HG02943 (cell line): ENCODE measurements around the gene CPNE2.

Source experiments
- ATAC-seq: cut with Tn5 transposase; IDR thresholded peaks from one replicate; pipeline ENCODE4 v1.9.1; 2021; ENCODE audit warnings: mild to moderate bottlenecking, low read depth, moderate library complexity; ENCODE audit not compliant: unreplicated experiment

Gene CPNE2

DNA sequence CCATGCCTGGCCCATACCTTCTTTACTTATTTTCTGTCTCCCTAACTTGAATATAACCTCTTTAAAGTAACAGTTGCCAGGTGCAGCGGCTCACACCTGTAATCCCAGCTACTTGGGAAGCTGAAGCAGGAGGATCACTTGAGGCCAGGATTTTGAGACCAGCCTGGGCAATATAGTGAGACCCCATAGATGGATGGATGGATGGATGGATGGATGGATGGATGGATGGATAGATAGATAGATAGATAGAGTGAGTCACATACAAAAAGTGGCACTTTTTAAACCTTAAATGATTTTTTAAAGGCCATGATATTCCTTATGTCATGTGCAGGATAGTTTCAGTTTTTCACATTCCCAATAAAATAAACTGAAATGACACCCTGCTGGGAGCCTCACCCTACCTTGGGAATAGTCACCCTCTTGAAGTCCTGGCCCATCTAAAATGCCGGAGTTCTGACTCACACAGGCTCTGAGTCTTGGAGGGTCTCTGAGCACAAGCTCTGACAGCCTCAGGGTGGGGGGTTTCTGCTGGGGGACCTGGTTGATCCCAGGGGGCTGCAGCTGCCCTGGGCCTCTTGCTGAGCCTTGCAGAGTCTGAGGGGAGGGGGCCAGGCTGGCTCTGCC is 26.2 kb downstream of the CPNE2 start:
- ATAC-seq, result no peak

DNA sequence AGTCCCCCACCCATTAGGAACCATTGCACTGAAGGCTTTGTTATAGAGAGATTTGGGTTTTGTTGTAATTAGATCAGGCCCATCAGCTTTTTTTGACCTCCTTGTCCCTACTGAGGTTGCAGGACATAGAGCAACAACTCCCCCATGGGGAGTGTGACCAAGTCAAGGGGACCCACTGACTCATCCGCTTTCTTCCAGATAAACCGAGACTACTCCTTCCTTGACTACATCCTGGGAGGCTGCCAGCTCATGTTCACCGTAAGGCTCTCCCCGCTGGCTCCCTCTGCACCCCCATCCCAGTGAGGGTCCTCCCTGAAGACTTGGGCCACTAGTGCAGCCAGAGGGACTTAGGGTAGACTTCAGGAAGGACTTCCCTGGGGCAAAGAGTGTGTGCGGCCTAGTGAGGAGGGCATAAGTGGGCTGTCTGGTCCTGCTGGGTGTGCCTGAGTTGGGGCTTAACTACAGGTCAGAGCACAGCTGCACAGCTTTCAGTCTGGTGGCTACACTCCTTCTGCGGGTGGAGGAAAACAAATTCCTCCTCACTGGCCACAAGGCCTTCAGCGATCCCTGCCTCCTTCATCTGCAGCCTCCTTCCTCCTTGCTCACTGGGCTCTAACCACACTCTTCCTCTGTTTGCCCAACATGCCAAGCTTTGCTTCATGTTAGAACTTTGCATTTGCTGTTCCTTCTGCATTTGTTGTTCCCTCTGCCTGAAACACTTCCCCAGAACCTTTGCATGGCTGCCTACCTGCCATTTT is 31.0 kb downstream of the CPNE2 start:
- ATAC-seq, result no peak

DNA sequence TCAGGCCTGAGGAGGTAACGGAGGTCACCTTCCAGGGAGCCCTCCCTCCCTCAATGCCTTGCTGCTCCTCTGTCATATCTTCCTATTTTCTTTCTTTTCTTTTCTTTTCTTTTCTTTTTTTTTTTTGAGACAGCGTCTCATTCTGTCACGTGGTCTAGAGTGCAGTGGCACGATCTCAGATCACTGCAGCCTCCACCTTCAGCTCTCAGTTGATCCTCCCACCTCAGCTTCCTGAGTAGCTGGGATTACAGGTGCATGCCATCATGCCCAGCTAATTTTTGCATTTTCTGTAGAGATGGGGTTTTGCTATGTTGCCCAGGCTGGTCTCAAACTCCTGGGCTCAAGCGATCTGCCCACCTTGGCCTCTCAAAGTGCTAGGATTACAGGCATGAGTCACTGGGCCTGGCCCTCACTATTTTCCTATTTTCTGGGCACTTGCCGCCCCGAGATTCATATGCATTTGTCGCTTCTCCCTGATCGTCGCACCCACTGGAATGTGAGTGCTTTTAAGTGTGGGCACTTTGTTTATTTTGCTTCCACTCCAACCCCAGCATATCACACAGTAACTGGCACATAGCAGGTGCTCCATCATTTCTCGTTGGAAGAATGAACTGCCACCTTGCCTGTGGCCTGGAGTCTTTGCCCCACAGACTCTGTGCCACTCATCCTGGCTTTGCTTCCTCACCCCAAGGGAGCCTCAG is 31.7 kb downstream of the CPNE2 start:
- no peak for ATAC-seq

DNA sequence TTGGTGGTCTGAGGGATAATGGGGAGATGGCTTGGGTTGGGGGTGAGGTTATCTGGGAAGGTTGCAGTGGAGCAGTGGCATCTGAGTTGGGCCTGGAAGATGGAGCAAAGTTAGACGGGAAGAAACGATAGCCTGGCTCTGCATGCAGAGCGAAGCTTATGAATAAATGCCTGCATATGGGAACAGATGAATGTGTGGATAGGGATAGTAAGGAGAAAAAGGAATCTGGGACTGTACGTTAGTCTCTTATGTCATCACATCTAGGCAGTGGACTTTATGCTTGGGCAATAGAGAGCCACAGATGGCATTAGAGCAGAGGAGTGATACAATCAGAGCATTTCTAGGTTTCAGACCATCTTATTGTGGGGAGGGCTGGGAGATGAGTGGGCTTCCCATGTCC is 33.0 kb downstream of the CPNE2 start:
- no peak for ATAC-seq

DNA sequence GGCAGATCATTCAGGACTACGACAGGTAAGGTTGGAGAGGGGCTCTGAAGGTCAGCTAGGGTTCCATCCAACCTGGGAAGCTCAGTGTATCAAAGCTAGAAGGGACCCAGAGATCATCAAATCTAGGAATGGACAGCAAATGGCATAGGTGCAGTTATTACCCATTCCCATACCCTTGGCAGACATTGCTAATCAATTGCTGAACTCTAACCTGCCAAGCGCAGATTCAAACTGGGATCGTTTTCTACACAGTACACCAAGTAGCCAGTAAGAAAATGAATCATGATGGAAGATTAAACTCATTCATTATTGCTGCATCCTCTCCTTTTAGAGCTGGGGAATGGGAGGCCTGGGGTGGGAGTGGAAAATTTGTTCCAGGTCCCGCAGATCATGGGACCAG is 33.6 kb downstream of the CPNE2 start:
- no peak for ATAC-seq

DNA sequence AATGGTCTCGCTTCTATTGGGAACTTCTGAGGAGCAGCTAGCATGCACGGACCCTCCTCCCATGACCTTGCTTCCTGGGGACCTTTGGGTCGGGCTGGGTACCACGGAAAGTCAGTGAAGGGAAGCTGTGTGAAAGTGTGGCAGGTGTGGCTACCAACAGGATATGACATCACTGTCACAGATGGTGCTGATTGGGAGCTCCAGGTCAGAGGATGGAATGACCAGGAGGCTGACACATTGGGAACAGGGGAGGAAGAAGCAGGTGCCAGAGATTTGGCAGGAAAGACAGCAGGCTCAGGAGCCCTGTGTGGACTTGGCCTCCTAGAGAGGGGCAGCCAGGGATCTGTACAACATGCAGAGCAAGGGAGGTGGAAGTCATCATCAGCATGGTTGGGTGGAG is 34.0 kb downstream of the CPNE2 start:
- no peak for ATAC-seq

DNA sequence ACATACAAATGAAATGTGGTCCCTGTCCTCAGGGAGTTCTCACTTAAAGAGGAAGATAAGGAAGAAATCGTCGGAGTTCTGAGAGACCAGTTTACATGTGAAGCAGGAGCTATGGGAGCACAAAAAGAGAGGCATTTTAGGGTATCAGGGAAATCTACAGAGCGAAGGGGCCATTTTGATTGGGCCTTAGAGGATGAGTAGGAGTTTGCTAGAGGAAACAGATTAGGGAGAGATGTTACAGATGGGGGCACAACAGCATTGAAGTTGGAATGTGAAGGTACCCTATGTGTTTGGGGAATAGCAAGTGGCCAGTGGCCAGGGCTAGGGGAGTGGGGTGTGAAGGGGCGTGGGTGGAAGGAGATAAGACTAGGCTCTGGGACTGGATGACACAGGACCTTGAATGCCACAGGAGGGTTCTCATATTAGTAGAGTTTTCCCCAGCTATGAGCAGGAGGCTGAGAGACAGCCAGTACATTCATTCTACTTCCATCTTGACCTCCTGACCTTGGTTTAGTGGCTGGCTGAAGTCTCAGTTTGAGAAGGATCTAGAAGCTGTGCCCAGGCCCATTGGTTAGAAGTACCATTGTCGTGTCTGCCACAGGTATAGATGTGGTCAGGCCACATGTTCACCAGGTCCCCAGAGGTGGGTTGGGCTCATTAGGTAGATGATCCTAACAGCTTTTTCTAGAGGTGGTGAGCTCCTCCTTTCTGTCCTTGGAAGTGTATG is 34.8 kb downstream of the CPNE2 start:
- ATAC-seq, result no peak

DNA sequence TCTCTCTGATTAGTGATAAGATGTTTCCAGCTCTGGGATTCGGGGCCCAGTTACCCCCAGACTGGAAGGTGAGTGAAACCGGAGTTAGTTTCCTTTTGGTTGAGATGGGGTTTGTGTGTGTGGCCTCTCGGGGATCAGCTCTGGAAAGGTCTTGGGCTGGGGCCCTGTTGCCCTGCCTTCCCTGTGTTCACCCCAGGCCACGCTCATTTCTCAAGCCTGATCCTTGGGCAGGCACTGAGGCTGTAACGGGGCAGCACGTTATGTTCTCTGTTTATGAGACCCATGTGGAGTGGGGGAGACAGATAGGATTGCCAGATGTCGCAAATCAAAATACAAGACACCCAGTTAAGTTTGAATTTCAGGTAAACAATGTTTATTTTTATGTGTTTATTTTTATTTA is 35.5 kb downstream of the CPNE2 start:
- no peak for ATAC-seq

DNA sequence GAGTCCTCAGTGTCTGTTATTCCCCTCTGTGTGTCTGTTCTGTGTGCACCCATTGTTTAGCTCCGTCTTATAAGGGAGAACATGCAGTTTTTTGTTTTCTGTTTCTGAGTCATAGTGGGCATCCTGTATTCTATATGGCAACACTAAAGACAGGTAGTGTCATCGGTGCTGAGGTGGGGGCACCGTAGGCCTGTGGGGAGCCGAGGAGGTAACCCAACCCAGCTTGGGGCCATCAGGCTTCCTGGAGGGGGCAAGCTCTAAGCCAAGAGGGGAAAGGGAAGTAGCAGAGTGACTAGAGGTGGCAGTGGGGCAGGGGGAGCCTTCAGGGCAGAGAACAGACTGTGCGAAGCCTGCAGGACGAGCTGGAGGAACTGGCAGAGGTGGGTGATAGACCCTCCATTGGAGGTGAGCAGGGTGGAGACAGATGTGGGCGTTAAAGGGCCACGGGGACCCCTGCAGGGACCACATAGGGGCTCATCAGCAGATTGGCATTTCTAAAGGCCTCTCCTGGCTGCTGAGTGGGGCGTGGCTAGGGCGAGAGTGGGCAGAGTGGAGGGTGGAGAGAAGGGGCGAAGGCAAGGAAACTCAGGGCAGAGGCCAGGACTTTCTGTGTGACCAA is 36.5 kb downstream of the CPNE2 start:
- ATAC-seq, result no peak

DNA sequence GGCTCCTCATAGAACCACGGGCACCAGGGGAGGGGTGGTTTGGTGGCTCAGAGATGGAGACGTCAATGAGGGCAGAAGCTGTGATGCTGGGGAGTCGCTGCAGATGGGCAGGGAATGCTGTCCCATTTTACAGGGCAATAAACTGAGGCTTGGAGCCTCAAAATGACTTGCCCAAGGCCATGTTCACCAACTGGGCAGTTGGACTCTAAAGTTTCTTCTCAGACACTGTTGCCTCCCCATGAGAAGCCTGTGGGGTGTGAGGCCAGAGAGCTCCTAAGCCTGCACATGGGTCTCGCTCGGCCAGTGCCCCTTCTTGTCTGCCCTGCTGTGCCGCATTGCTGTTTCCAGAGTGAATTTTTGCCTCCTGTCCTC is 38.6 kb downstream of the CPNE2 start:
- no peak for ATAC-seq

DNA sequence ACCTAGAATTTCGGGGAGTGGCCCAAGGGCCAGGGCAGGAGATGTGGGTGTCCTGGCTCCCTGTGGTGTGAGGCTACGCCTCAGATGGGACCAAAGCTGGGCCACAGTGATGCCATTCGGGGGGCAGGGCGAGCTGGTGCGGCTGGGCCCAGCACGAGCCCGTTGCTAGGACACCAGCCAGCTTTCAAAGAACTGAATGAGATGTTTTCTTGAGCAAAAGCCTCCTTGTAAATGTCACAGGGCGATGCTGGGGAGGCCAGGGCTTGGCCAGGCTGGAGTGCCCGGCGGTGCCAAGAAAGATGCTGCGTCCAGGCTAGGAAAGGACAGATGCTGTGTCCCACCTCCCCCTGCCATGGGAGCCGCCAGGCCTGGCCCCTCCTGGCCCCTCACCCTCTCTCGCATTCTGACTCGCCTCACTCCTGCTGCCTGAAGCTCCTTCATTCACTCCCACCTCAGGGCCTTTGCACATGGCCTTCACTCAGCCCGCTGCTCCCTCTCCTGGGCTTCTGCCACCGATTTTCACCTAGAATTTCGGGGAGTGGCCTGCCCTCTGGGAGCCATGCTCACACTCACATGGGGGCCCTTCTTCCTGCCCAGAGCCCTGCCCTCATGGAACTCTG is 39.1 kb downstream of the CPNE2 start:
- no peak for ATAC-seq

DNA sequence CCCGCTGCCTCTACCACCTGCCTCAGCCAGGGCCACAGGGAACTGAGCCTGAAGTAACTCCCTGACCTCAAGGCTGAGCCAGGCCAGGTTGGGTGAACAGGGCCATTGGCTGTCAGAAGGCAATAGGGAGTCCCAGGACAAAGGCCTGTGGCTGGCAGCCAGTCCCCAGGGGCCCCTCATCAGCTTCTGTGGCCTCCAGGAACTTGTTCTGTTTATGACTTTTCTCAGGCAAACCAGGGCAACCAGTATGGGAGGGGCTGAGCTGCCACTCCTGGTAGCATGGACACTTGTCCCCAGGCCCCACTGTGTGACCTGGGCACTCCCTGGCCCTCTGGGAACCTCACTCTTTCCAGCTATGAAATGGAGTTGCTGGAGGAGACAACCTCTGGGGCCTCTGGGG is 40.1 kb downstream of the CPNE2 start:
- ATAC-seq, result no peak

DNA sequence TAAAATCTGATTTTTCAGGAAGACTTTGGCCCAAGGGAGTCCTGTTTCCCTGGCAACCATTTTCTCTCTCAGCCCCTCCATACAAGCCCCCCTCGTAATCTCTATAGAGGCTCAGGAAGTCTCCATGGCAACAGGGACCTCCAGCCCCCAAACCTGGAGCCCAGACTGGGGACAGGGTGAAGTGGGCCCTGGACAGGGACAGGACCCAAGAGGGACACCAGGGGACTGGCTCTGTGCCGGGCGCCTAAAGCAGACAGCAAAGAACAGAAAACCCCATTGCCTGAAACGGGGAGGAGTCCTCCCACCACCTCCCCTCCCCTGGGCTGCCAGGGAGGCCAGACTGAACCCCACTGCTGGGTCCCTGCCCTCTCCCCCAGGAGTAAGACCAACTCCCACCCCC is 40.6 kb downstream of the CPNE2 start:
- no peak for ATAC-seq

DNA sequence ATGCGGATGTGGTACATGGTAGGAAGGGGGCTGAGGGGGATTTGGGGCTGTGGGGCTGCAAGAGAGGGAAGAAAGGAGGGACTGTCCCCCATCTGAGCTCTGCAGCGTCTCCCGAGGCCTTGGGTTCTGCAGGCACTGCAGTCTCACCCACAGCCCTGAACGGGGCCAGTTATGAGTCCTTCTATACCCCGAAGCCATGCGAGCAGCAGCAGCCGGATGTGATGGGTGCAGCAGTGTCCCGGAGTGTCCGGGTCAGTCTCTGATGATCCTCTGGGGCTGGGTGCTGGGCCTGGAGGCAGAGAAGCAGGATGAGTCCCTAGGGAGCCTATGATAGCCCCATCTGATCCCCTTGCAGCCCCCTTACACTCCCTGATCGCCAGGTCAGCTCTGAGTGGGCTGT is 41.5 kb downstream of the CPNE2 start:
- no peak for ATAC-seq

DNA sequence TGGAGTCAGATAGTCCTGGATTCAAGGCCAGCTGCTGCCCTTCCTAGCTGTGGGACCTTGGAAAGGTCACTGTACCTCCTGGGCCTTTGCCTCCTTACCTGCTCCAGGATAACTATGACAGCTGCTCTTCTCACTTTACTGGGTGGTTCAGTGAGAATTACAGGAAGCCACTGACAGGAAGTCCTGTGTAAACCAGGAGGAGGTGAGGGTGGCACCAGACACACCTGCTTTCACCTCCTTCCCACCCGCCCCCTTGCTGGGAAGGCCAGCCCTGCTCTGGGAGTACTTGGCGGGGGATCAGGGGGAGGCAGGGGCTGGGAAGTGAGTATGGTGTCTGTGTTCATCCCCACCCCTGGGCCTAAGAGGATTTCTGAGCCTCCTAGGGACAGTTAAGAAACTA is 42.6 kb downstream of the CPNE2 start:
- ATAC-seq, result no peak

DNA sequence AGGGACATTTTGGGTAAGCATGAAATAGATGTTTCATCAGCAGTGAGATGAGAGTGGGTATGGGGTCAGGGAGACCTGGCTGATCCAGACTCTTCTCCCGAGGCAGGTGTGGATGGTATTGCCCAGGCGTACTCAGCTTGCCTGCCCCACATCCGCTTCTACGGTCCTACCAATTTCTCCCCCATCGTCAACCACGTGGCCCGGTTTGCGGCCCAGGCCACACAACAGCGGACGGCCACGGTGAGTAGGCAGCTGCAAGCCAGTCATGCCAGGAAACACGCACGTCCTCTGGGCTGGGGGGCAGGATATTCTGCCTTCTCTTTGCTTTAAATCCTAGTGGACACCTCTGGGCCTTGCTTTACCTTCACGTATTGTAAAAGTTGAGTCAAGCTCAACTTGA is 44.7 kb downstream of the CPNE2 start:
- no peak for ATAC-seq

DNA sequence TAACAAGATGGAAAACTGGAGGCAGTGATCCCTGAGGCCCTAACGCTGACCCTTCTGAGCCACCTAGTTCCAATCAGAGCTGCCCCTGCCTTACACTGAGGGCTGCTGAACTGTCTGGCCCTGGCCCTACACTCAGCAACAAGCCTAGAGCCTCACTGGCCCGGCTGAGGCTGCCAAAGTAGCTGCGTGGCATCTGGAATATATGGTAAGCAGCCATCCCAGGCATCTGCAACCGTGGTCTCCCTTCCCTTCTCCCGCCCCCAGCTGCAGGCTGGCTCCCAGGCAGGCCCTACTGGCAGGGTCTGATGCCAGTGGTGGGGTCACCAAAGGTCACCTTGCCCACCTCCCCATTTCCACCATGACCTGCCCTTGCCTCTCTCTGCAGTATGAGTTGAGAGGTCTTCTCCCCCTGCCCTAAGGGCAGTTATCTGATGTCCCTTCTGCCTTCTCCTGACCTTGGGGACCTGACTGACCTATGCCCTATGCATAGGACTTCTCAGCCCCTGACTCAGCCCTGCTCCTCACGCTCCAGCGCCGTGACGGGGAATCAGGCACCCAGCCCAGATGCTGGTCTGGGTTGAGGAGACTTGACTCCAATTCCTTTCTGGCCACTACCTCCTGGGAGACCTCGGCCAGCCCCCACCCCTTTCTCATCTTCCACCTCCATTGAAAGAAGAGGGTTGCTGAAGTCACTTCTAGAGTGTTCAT is 45.3 kb downstream of the CPNE2 start:
- ATAC-seq, result no peak

DNA sequence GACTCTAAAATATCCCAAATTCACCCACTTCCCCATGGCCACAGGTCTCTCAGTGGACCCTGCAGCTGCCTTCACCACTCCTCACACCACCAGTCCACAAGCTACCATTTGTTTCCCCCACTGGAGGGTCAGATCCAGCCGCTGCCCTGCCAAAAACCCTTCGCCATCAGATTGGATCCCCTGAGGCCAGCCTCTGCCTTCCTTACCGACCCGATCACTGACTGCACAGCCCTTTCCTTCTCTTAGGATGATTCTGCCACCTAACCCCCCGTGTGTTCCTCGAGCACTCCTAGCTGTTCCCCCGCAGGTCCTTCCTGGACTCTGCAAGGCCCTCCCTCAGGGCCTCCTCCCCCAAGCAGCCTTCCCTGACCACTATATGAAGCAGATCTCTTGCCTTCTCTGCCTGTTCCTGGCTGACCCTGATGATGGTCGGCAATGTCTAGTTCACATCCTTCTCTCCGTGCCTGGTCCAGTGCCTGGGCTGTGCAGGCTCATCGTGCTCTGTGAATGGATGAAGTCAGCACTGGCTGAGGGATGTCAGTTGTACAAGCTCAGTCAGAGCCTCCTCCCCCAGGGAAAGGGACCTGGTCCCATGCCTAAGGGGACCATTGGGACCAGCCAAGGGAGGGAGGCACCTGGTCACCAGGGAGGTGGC is 46.0 kb downstream of the CPNE2 start:
- no peak for ATAC-seq

DNA sequence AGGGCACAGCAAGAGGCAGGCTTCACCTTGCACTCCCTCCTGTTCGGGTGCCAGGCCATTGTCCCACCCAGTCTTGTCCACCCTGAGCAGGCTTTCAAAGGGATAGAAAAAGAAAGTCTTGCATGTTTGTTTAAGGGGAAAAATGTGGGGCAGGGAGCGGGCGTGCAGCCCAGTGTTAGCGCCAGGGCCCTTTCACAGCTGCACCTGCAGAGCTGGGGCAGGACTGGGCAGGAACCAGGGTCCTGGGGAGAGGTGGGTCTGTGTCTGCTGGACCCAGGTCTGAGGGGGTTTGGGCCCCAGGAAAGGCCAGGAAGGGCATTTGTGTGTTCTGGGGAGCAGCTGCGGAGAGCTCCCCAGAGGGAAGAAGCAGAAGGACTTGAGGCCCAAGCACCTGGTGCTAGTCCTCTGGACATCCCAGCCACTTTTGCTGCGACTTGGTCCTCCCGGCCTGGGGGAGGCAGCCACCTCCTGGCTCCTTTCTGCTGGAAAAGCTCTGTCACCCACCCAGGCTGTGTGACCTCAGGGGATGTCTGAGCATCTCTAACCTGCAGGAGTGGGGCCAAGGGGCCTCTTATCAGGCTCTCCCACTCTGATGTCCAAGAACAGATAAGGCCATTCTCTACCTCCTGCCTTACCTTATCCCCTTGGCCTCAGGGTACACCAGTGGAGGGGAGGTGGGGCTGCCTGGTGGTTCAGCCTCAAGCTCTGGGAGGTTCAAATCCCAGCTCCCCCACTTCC is 48.7 kb downstream of the CPNE2 start:
- ATAC-seq, result no peak
